WTC11 (cell line): ENCODE data around the gene MUC20. TPM values are rescaled to one million over a fixed set of nuclear protein-coding genes. Genes with fewer than 3 reads are reported as not detected.

Experiments used
- ATAC-seq: fragments of 200-7000 bp; cut with Tn5 transposase; 2 replicates; pipeline ENCODE4 v1.10.0; 2021; ENCODE audit warnings: mild to moderate bottlenecking, moderate library complexity
- CTCF ChIA-PET: fragments of 300-600 bp; sonication (Branson Sonifier 250); formaldehyde crosslinking; loops from one replicate; lab custom pipeline; 2021; ENCODE audit warnings: antibody characterized with exemption; lab: Charles Lee
- POLR2A ChIA-PET: fragments of 350-600 bp; sonication (Branson Sonifier 250); formaldehyde crosslinking; loops from one replicate; lab custom pipeline; 2021; ENCODE audit warnings: antibody characterized with exemption; lab: Charles Lee
- DNase-seq: peaks from one replicate; pipeline ENCODE4 v3.0.0; 2021; ENCODE audit warnings: low spot score
- H3K27ac Mint-ChIP-seq: 2 replicates; pipeline ENCODE4 v1.8.0; 2021; ENCODE audit warnings: mixed read lengths
- H3K27me3 Mint-ChIP-seq: 2 replicates; pipeline ENCODE4 v1.8.0; 2021; ENCODE audit warnings: low read depth, mild to moderate bottlenecking, moderate library complexity, mixed read lengths
- H3K36me3 Mint-ChIP-seq: 2 replicates; pipeline ENCODE4 v1.8.0; 2021; ENCODE audit warnings: mixed read lengths
- H3K4me1 Mint-ChIP-seq: 2 replicates; pipeline ENCODE4 v1.8.0; 2022; ENCODE audit warnings: mixed read lengths
- H3K4me3 Mint-ChIP-seq: 2 replicates; pipeline ENCODE4 v1.8.0; 2021; ENCODE audit warnings: mild to moderate bottlenecking, moderate library complexity, mixed read lengths
- H3K9me3 Mint-ChIP-seq: 2 replicates; pipeline ENCODE4 v1.8.0; 2021; ENCODE audit warnings: mixed read lengths
- AFF4 ChIP-seq: sonication (generic); formaldehyde crosslinking; IDR thresholded peaks from 2 replicates; pipeline ENCODE4 v1.8.1; 2023; ENCODE audit warnings: mild to moderate bottlenecking, missing genetic modification reagents, borderline replicate concordance
- ATF2 ChIP-seq: sonication (generic); formaldehyde crosslinking; IDR thresholded peaks from 2 replicates; pipeline ENCODE4 v1.8.1; 2022; ENCODE audit warnings: low read depth, missing genetic modification reagents, borderline replicate concordance
- ATF3 ChIP-seq: sonication (generic); formaldehyde crosslinking; conservative IDR thresholded peaks from 2 replicates; pipeline ENCODE4 v1.8.1; 2022; ENCODE audit warnings: mild to moderate bottlenecking, missing genetic modification reagents
- ATF6 ChIP-seq: sonication (generic); formaldehyde crosslinking; IDR thresholded peaks from 2 replicates; pipeline ENCODE4 v1.8.1; 2023; ENCODE audit warnings: mild to moderate bottlenecking, missing genetic modification reagents
- CDX4 ChIP-seq: fragments of 250-450 bp; sonication (Bioruptor Pico); IDR thresholded peaks from 2 replicates; pipeline ENCODE4 v1.9.0; 2021; ENCODE audit warnings: moderate library complexity, mild to moderate bottlenecking, inconsistent platforms, borderline replicate concordance
- E2F4 ChIP-seq: sonication (generic); formaldehyde crosslinking; IDR thresholded peaks from 2 replicates; pipeline ENCODE4 v1.8.1; 2022; ENCODE audit warnings: low read depth, mild to moderate bottlenecking, moderate library complexity, missing genetic modification reagents, borderline replicate concordance
- ERG ChIP-seq: fragments of 250-450 bp; sonication (Bioruptor Pico); IDR thresholded peaks from 2 replicates; pipeline ENCODE4 v1.8.0; 2021; ENCODE audit warnings: mild to moderate bottlenecking
- FOXJ3 ChIP-seq: sonication (generic); formaldehyde crosslinking; IDR thresholded peaks from 2 replicates; pipeline ENCODE4 v1.9.0; 2021; ENCODE audit warnings: missing genetic modification reagents, mild to moderate bottlenecking, borderline replicate concordance
- MXD4 ChIP-seq: fragments of 250-450 bp; sonication (Bioruptor Pico); IDR thresholded peaks from 2 replicates; pipeline ENCODE4 v1.8.0; 2021; ENCODE audit warnings: mild to moderate bottlenecking, moderate library complexity, borderline replicate concordance
- OVOL2 ChIP-seq: fragments of 250-450 bp; sonication (Bioruptor Pico); IDR thresholded peaks from 2 replicates; pipeline ENCODE4 v1.9.0; 2021; ENCODE audit warnings: mild to moderate bottlenecking, borderline replicate concordance
- USF1 ChIP-seq: sonication (generic); formaldehyde crosslinking; IDR thresholded peaks from 2 replicates; pipeline ENCODE4 v1.8.0; 2022; ENCODE audit warnings: mild to moderate bottlenecking, missing genetic modification reagents
- ZNF232 ChIP-seq: sonication (generic); formaldehyde crosslinking; IDR thresholded peaks from 2 replicates; pipeline ENCODE4 v1.8.0; 2022; ENCODE audit warnings: mild to moderate bottlenecking, missing genetic modification reagents
- ZNF263 ChIP-seq: sonication (generic); formaldehyde crosslinking; IDR thresholded peaks from 2 replicates; pipeline ENCODE4 v1.8.1; 2022; ENCODE audit warnings: low read depth, mild to moderate bottlenecking, moderate library complexity, missing genetic modification reagents
- ZNF317 ChIP-seq: sonication (generic); formaldehyde crosslinking; IDR thresholded peaks from 2 replicates; pipeline ENCODE4 v1.8.1; 2023; ENCODE audit warnings: low read depth, mild to moderate bottlenecking, moderate library complexity, missing genetic modification reagents, borderline replicate concordance
- ZNF532 ChIP-seq: fragments of 250-450 bp; sonication (Bioruptor Pico); IDR thresholded peaks from 2 replicates; pipeline ENCODE4 v1.9.0; 2021; ENCODE audit warnings: mild to moderate bottlenecking, borderline replicate concordance
- ZNF671 ChIP-seq: fragments of 250-450 bp; sonication (Bioruptor Pico); IDR thresholded peaks from 2 replicates; pipeline ENCODE4 v1.8.0; 2021; ENCODE audit warnings: mild to moderate bottlenecking
- total RNA-seq: library from RNA; stranded (reverse); gene quantifications from 3 replicates; pipeline ENCODE4 v1.2.3, GENCODE V29; 2021

MUC20 gene
- total RNA-seq, 1 experiment from 2014 or later, result 0.77 TPM

- no peak for ATAC-seq
- Mint-ChIP-seq H3K9me3 (peaks cover 6% of the 10 kb centered on the region), H3K36me3 (peaks cover 5% of the 10 kb centered on the region), H3K27me3 (peaks cover 32% of the 10 kb centered on the region), H3K4me3 (no peak overlapping the region), H3K27ac (no peak overlapping the region), H3K4me1 (no peaks in the 10 kb centered on the region)
- DNase-seq, result no peak
- ChIA-PET POLR2A (no interaction called here), CTCF (no interaction called here)
- no peak for TF ChIP-seq MXD4 (CRISPR knock-in tag)
- no peak for TF ChIP-seq CDX4
- TF ChIP-seq USF1 (CRISPR knock-in tag), result no peak
- TF ChIP-seq ATF3 (CRISPR knock-in tag), result no peak
- TF ChIP-seq ERG, result no peak
- no peak for TF ChIP-seq ATF2 (CRISPR knock-in tag)
- no peak for TF ChIP-seq ZNF317 (CRISPR knock-in tag)
- no peak for TF ChIP-seq ZNF671 (CRISPR knock-in tag)
- TF ChIP-seq FOXJ3, result no peak
- no peak for TF ChIP-seq ZNF532 (CRISPR knock-in tag)
- no peak for TF ChIP-seq ZNF232 (CRISPR knock-in tag)
- no peak for TF ChIP-seq AFF4 (CRISPR knock-in tag)
- TF ChIP-seq ZNF263, result no peak
- no peak for TF ChIP-seq OVOL2 (CRISPR knock-in tag)
- TF ChIP-seq ATF6 (CRISPR knock-in tag), result no peak
- TF ChIP-seq E2F4 (CRISPR knock-in tag), result no peak
Observed at GRCh38 chr3:195750797-195751520, 30.2 kb downstream of the MUC20 start.
